GM12878 (cell line): ENCODE measurements around the gene HSPBP1. TPM values are rescaled to one million over a fixed set of nuclear protein-coding genes. Genes with fewer than 3 reads are reported as not detected.
A peak's percentile ranks its signal among the peaks of the same experiment; 100 is the strongest.

Experiments used
- ATAC-seq: fragments of 200-7000 bp; cut with Tn5 transposase; 3 replicates; pipeline ENCODE4 v1.9.1; 2020; ENCODE audit warnings: mild to moderate bottlenecking, moderate library complexity
- BruUV-seq: library from RNA; stranded (reverse); fragments of 400-500 nt; replicated peaks from 2 replicates; lab custom pipeline; 2021; lab: Mats Ljungman, UMichigan
- CTCF ChIA-PET: fragments of 300-600 bp; sonication (Branson Sonifier 250); formaldehyde crosslinking; extraction: SDS; loops from one replicate; lab custom pipeline; 2021; ENCODE audit warnings: inconsistent platforms; lab: Yijun Ruan, JAX
- POLR2A ChIA-PET: fragments of 350-600 bp; formaldehyde crosslinking; extraction: SDS; loops from one replicate; lab custom pipeline; 2021; ENCODE audit warnings: inconsistent platforms; lab: Charles Lee
- RAD21 ChIA-PET: fragments of 300-600 bp; sonication (Branson Sonifier 250); formaldehyde crosslinking; loops from one replicate; lab custom pipeline; 2023; ENCODE audit warnings: antibody characterized with exemption; ENCODE audit not compliant: unreplicated experiment; lab: Charles Lee
- SMC1A ChIA-PET: fragments of 300-600 bp; sonication (Branson Sonifier 250); formaldehyde crosslinking; loops from one replicate; lab custom pipeline; 2023; ENCODE audit not compliant: unreplicated experiment, uncharacterized antibody; lab: Charles Lee
- DNase-seq: peaks from one replicate; pipeline ENCODE4 v3.0.0-alpha.2; 2011; ENCODE audit warnings: low read depth, low spot score
- FAIRE-seq: peaks from 3 replicates; lab custom pipeline; 2011; peaks lifted over from hg19 to GRCh38; lab: Jason Lieb, UNC
- H2AFZ ChIP-seq: 2 replicates; pipeline ENCODE4 v1.6.0; 2011; ENCODE audit warnings: low read depth, low read length, control low read depth; ENCODE audit not compliant: control insufficient read depth
- H3K27ac ChIP-seq: 2 replicates; pipeline ENCODE4 v1.5.1; 2011; ENCODE audit warnings: control low read depth; ENCODE audit not compliant: control insufficient read depth, insufficient read depth
- H3K27me3 ChIP-seq, 2 experiments: replicated peaks in 1 of 2; 2 replicates each; pipeline versions ENCODE4 v1.6.0 to v1.6.1; 2011; ENCODE audit warnings: low read length in 1 of 2; ENCODE audit not compliant: control insufficient read depth in 2 of 2, insufficient read depth in 2 of 2
- H3K36me3 ChIP-seq, 2 experiments: 2 replicates each; pipeline ENCODE4 v1.5.1; 2011; ENCODE audit warnings: low read length in 1 of 2; ENCODE audit not compliant: control insufficient read depth in 2 of 2, insufficient read depth in 2 of 2
- H3K4me1 ChIP-seq: 2 replicates; pipeline ENCODE4 v1.6.1; 2011; ENCODE audit warnings: mild to moderate bottlenecking, low read length, moderate library complexity, mixed read lengths; ENCODE audit not compliant: control insufficient read depth, insufficient read depth
- H3K4me2 ChIP-seq: 2 replicates; pipeline ENCODE4 v1.6.0; 2011; ENCODE audit warnings: control low read depth; ENCODE audit not compliant: control insufficient read depth, insufficient read depth
- H3K4me3 ChIP-seq: fragments of 200-600 bp; sonication (generic); 2 replicates; pipeline ENCODE4 v1.5.1; 2016
- H3K79me2 ChIP-seq: 2 replicates; pipeline ENCODE4 v1.6.0; 2011; ENCODE audit warnings: low read length; ENCODE audit not compliant: control insufficient read depth, insufficient read depth
- H3K9ac ChIP-seq: 2 replicates; pipeline ENCODE4 v1.8.0; 2011; ENCODE audit warnings: low read length, control low read depth, mixed read lengths; ENCODE audit not compliant: control insufficient read depth, insufficient read depth
- H3K9me3 ChIP-seq: replicated peaks from 3 replicates; pipeline ENCODE4 v1.5.1; 2011; ENCODE audit warnings: mild to moderate bottlenecking, low read length; ENCODE audit not compliant: control insufficient read depth, insufficient read depth
- H4K20me1 ChIP-seq: 2 replicates; pipeline ENCODE4 v1.6.0; 2011; ENCODE audit not compliant: control insufficient read depth, insufficient read depth
- CEBPB ChIP-seq, 2 experiments: fragments of 150-350 bp in 1 of 2; IDR thresholded peaks; 2 replicates each; pipeline ENCODE4 v1.6.1; 2012 to 2014; ENCODE audit warnings: low read depth in 2 of 2, low read length in 2 of 2, borderline replicate concordance in 1 of 2, inconsistent platforms in 1 of 2
- CEBPZ ChIP-seq: fragments of 150-350 bp; IDR thresholded peaks from 2 replicates; pipeline ENCODE4 v1.6.1; 2016; ENCODE audit warnings: low read depth, low read length
- CHD1 ChIP-seq: IDR thresholded peaks from 2 replicates; pipeline ENCODE4 v1.6.1; 2012; ENCODE audit warnings: low read depth, low read length, improper control_type of control experiment
- CHD2 ChIP-seq: IDR thresholded peaks from 2 replicates; pipeline ENCODE4 v1.6.1; 2011; ENCODE audit warnings: low read depth, low read length, improper control_type of control experiment, borderline replicate concordance
- CHD4 ChIP-seq: fragments of 200-600 bp; sonication (generic); IDR thresholded peaks from 2 replicates; pipeline ENCODE4 v1.6.1; 2016; ENCODE audit warnings: mild to moderate bottlenecking
- GATAD2B ChIP-seq: fragments of 450-650 bp; conservative IDR thresholded peaks from 2 replicates; pipeline ENCODE4 v1.6.1; 2017; ENCODE audit warnings: low read depth, mild to moderate bottlenecking, moderate library complexity
- HDAC6 ChIP-seq: fragments of 200-600 bp; sonication (generic); IDR thresholded peaks from one replicate; pipeline ENCODE4 v1.8.0; 2017; ENCODE audit warnings: antibody characterized with exemption; ENCODE audit not compliant: unreplicated experiment
- HDGF ChIP-seq: fragments of 450-650 bp; IDR thresholded peaks from 2 replicates; pipeline ENCODE4 v1.6.1; 2016; ENCODE audit warnings: antibody characterized with exemption
- JUNB ChIP-seq: IDR thresholded peaks from 2 replicates; pipeline ENCODE4 v1.6.1; 2016; ENCODE audit warnings: antibody characterized with exemption, mild to moderate bottlenecking
- NFXL1 ChIP-seq: fragments of 450-650 bp; IDR thresholded peaks from 2 replicates; pipeline ENCODE4 v1.6.1; 2017; ENCODE audit warnings: antibody characterized with exemption, mild to moderate bottlenecking, borderline replicate concordance
- POLR2A ChIP-seq: IDR thresholded peaks from 2 replicates; pipeline ENCODE4 v1.6.1; 2011; ENCODE audit warnings: low read depth, mild to moderate bottlenecking, low read length
- RCOR1 ChIP-seq: conservative IDR thresholded peaks from 2 replicates; pipeline ENCODE4 v1.6.1; 2012; ENCODE audit warnings: low read depth, low read length, improper control_type of control experiment
- RFX5 ChIP-seq: IDR thresholded peaks from 2 replicates; pipeline ENCODE4 v1.6.1; 2011; ENCODE audit warnings: low read depth, low read length, improper control_type of control experiment
- TARDBP ChIP-seq: IDR thresholded peaks from 2 replicates; pipeline ENCODE4 v1.6.1; 2016; ENCODE audit warnings: borderline replicate concordance
- ZNF24 ChIP-seq: fragments of 450-650 bp; IDR thresholded peaks from 2 replicates; pipeline ENCODE4 v1.6.1; 2017; ENCODE audit warnings: antibody characterized with exemption, mild to moderate bottlenecking
- ZSCAN29 ChIP-seq: fragments of 450-650 bp; IDR thresholded peaks from 2 replicates; pipeline ENCODE4 v1.6.1; 2017; ENCODE audit warnings: mild to moderate bottlenecking, moderate library complexity
- ZZZ3 ChIP-seq: IDR thresholded peaks from 2 replicates; pipeline ENCODE4 v1.6.1; 2011; ENCODE audit warnings: low read depth; ENCODE audit not compliant: control insufficient read depth, insufficient read length
- WGBS: methylation state at CpG from one replicate; pipeline ENCODE4 v1.1.6; 2016; ENCODE audit warnings: low lambda C conversion rate; ENCODE audit not compliant: insufficient replicate concordance, insufficient coverage; ENCODE audit errors: missing lambda C conversion rate; 5-methylcytosine and 5-hydroxymethylcytosine counted together
- in situ Hi-C: fragments of 300-500 bp; cut with MboI; formaldehyde crosslinking; loops from 9 replicates; pipeline ENCODE4 v1.14.3; 2018; ENCODE audit warnings: mixed read lengths
- intact Hi-C: fragments of 100-400 bp; cut with micrococcal nuclease; formaldehyde crosslinking; loops from one replicate; pipeline ENCODE4 v1.14.2; 2022; ENCODE audit not compliant: unreplicated experiment
- polyA plus RNA-seq, 11 experiments: library from polyadenylated mRNA; depleted of rRNA in 4 of 11; unstranded in 6 of 11; stranded (reverse) in 5 of 11; fragments of >200 nt; fragmentation: Nextera tagmentation in 4 of 11; fragmentation: Illumina TruSeq in 1 of 11; extraction: Ambion mirVana in 4 of 11; extraction: Trizol in 1 of 11; gene quantifications; 1 replicate in 1 of 11; 2 replicates in 10 of 11; pipeline versions ENCODE4 v1.2.1 to v1.2.3, GENCODE V29; 2011 to 2016; ENCODE audit warnings: inconsistent platforms in 2 of 11, missing spikeins in 2 of 11, low read depth in 1 of 11
- total RNA-seq, 4 experiments: library from RNA; depleted of rRNA in 3 of 4; stranded (reverse); fragments of >200 nt in 3 of 4; fragmentation: Illumina TruSeq in 1 of 4; extraction: Trizol in 1 of 4; gene quantifications; 2 replicates each; pipeline versions ENCODE4 v1.2.1 to v1.2.3, GENCODE V29; 2013 to 2021

The HSPBP1 gene
- total and polyA plus RNA-seq, 10 of the 15 experiments (the other 5 are each of a cell fraction or from before 2014, with no cell fraction given), result 0.18 to 83.3 (median 23.0) TPM

GRCh38 chr19:55226273-55226672 lies 53.6 kb downstream of the HSPBP1 start:
- no peaks in the 10 kb centered on the region for H3K79me2 ChIP-seq
- in situ Hi-C loops, result no loop called here
- H3K4me2 ChIP-seq, result no peak overlapping the region
- RAD21 ChIA-PET, result no interaction called here
- POLR2A ChIA-PET, result no interaction called here
- H4K20me1 ChIP-seq, result no peaks in the 10 kb centered on the region
- H3K27ac ChIP-seq, result no peak overlapping the region
- intact Hi-C loops, result no loop called here
- ATAC-seq (no peak), FAIRE-seq (no peak), DNase-seq (no peak)
- H2AFZ ChIP-seq, result no peak overlapping the region
- H3K36me3 ChIP-seq, result peaks cover 0 to 27% of the 10 kb centered on the region in 2 experiments; a peak in 3 of 4 replicates
- 77% methylated on average over 9 of the region's 9 CpGs for WGBS
- TF ChIP-seq POLR2A (peak; percentile 45), GATAD2B (no peak)
- no peaks in the 10 kb centered on the region for H3K9me3 ChIP-seq
- no peaks in the 10 kb centered on the region for H3K27me3 ChIP-seq
- no TSS peak for BruUV-seq
- CTCF ChIA-PET, result no interaction called here
- no peak overlapping the region for H3K9ac ChIP-seq
- SMC1A ChIA-PET, result no interaction called here
- no peaks in the 10 kb centered on the region for H3K4me1 ChIP-seq
- no peak overlapping the region for H3K4me3 ChIP-seq

- Histone ChIP-seq H3K9me3 (no peaks in the 10 kb centered on the region), H3K4me2 (no peak overlapping the region), H3K9ac (no peak overlapping the region), H3K79me2 (no peaks in the 10 kb centered on the region), H2AFZ (no peak overlapping the region), H3K27ac (no peak overlapping the region), H3K27me3 (no peaks in the 10 kb centered on the region), H3K36me3 (peaks cover 0 to 22% of the 10 kb centered on the region in 2 experiments; a peak in 3 of 4 replicates), H3K4me3 (no peak overlapping the region), H3K4me1 (no peaks in the 10 kb centered on the region), H4K20me1 (no peaks in the 10 kb centered on the region)
- ChIA-PET CTCF (no interaction called here), RAD21 (no interaction called here), SMC1A (no interaction called here), POLR2A (no interaction called here)
- FAIRE-seq (no peak), ATAC-seq (no peak), DNase-seq (no peak)
- intact Hi-C loops, result no loop called here
- WGBS, result 81% methylated on average over 7 of the region's 7 CpGs
- in situ Hi-C loops, result no loop called here
- no TSS peak for BruUV-seq
- no peak for TF ChIP-seq JUNB
- TF ChIP-seq ZZZ3, result no peak
- TF ChIP-seq RCOR1, result no peak
- TF ChIP-seq TARDBP, result no peak
- TF ChIP-seq RFX5, result no peak
- no peak for TF ChIP-seq CHD2
- TF ChIP-seq NFXL1, result no peak
- no peak for TF ChIP-seq HDGF
- TF ChIP-seq CEBPZ, result no peak
- TF ChIP-seq HDAC6, result no peak
- TF ChIP-seq ZSCAN29, result no peak
- TF ChIP-seq CEBPB (IDR thresholded peaks at IDR 0.05; ENCODE audit: borderline replicate concordance in 1 of 2, low read depth in 2 of 2, low read length in 2 of 2), result no peak
- no peak for TF ChIP-seq ZNF24
- TF ChIP-seq CHD1, result no peak
- no peak for TF ChIP-seq CHD4
These were observed 54.4 kb downstream of the HSPBP1 start for GRCh38 chr19:55225415-55225958.
